ENCODE measurements around the gene ARID1A. TPM values are rescaled to one million over a fixed set of nuclear protein-coding genes. Genes with fewer than 3 reads are reported as not detected.

ARID1A gene
- total and polyA plus RNA-seq, 4 donors = 12.2 to 31.9 (median 20.2) TPM

DNA sequence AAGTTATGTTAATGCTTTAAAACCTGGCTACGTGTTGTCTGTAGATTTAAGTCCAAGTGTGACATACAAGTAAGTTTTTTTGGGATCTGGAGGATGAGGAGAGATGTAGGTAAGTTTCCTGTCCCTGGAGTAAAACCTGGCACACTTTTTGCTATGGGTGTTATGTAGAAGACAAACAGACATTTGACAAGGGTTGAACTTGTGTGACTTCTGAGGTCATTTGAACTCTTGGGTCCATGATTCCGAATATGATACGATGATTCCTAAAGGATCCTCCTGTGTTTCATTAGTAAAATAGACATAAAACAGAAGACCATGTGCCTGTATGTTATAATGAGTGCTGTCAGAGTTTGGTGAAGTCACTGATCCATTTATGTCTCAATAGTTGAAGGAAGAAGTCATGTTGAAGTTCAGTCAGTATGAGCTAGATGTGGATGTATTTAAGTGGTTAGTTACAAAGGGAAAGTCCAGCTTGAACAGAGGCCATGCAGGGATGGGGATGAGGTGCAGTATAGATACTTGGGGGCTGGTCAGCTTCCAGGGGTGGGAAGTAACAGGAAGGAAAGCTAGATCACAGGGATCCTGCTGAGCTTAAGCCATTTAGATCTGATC lies 44.3 kb downstream of the ARID1A start:
- no peaks in the 10 kb centered on the region for H3K9me3 ChIP-seq (ENCODE audit: control insufficient read depth in 4 of 4, low read length in 3 of 4)
- peak overlapping the region; percentile 27 to 72 for H3K27ac ChIP-seq (ENCODE audit: low read depth in 1 of 2, low read length in 2 of 2)
- H3K36me3 ChIP-seq (ENCODE audit: control insufficient read depth in 4 of 4, insufficient read depth in 3 of 4, low read depth in 1 of 4, low read length in 3 of 4) = peaks cover 0 to 27% (median 24%) of the 10 kb centered on the region in 4 donors
- no peak for DNase-seq (ENCODE audit: low spot score)
- H3K27me3 ChIP-seq (ENCODE audit: control insufficient read depth in 4 of 4, insufficient read depth in 4 of 4, low read length in 3 of 4) = no peaks in the 10 kb centered on the region
- WGBS = 58% methylated on average over 3 of the region's 3 CpGs
- TF ChIP-seq, protein P1, sequence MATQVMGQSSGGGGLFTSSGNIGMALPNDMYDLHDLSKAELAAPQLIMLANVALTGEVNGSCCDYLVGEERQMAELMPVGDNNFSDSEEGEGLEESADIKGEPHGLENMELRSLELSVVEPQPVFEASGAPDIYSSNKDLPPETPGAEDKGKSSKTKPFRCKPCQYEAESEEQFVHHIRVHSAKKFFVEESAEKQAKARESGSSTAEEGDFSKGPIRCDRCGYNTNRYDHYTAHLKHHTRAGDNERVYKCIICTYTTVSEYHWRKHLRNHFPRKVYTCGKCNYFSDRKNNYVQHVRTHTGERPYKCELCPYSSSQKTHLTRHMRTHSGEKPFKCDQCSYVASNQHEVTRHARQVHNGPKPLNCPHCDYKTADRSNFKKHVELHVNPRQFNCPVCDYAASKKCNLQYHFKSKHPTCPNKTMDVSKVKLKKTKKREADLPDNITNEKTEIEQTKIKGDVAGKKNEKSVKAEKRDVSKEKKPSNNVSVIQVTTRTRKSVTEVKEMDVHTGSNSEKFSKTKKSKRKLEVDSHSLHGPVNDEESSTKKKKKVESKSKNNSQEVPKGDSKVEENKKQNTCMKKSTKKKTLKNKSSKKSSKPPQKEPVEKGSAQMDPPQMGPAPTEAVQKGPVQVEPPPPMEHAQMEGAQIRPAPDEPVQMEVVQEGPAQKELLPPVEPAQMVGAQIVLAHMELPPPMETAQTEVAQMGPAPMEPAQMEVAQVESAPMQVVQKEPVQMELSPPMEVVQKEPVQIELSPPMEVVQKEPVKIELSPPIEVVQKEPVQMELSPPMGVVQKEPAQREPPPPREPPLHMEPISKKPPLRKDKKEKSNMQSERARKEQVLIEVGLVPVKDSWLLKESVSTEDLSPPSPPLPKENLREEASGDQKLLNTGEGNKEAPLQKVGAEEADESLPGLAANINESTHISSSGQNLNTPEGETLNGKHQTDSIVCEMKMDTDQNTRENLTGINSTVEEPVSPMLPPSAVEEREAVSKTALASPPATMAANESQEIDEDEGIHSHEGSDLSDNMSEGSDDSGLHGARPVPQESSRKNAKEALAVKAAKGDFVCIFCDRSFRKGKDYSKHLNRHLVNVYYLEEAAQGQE (IDR thresholded peaks at IDR 0.05) = no peak
- TF ChIP-seq, protein P2, sequence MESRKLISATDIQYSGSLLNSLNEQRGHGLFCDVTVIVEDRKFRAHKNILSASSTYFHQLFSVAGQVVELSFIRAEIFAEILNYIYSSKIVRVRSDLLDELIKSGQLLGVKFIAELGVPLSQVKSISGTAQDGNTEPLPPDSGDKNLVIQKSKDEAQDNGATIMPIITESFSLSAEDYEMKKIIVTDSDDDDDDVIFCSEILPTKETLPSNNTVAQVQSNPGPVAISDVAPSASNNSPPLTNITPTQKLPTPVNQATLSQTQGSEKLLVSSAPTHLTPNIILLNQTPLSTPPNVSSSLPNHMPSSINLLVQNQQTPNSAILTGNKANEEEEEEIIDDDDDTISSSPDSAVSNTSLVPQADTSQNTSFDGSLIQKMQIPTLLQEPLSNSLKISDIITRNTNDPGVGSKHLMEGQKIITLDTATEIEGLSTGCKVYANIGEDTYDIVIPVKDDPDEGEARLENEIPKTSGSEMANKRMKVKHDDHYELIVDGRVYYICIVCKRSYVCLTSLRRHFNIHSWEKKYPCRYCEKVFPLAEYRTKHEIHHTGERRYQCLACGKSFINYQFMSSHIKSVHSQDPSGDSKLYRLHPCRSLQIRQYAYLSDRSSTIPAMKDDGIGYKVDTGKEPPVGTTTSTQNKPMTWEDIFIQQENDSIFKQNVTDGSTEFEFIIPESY (IDR thresholded peaks at IDR 0.05) = no peak
- peak in 1 of 2 donors; percentile 16 for TF ChIP-seq JUND (IDR thresholded peaks at IDR 0.05)
- TF ChIP-seq FOXA1 (IDR thresholded peaks at IDR 0.05) = no peak
- no peak for TF ChIP-seq SP1 (IDR thresholded peaks at IDR 0.05)
- no peak for TF ChIP-seq GABPA (IDR thresholded peaks at IDR 0.05 in 1 of 2, conservative IDR thresholded peaks at IDR 0.05 in 1 of 2)
- TF ChIP-seq, protein P3, sequence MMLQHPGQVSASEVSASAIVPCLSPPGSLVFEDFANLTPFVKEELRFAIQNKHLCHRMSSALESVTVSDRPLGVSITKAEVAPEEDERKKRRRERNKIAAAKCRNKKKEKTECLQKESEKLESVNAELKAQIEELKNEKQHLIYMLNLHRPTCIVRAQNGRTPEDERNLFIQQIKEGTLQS (IDR thresholded peaks at IDR 0.05) = no peak
- no peak for TF ChIP-seq TAF1 (conservative IDR thresholded peaks at IDR 0.05)
- peak; percentile 36 to 50 for TF ChIP-seq HNF4A (conservative IDR thresholded peaks at IDR 0.05)
- TF ChIP-seq, protein P4, sequence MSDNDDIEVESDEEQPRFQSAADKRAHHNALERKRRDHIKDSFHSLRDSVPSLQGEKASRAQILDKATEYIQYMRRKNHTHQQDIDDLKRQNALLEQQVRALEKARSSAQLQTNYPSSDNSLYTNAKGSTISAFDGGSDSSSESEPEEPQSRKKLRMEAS (IDR thresholded peaks at IDR 0.05) = no peak
- TF ChIP-seq RXRA (IDR thresholded peaks at IDR 0.05) = peak; percentile 77 to 85
- TF ChIP-seq NR2F2 (IDR thresholded peaks at IDR 0.05) = no peak
- no peak overlapping the region for H3K4me3 ChIP-seq (ENCODE audit: low read depth in 1 of 3, low read length in 3 of 3)
- H3K4me1 ChIP-seq (ENCODE audit: control insufficient read depth in 4 of 4, insufficient read depth in 4 of 4, low read length in 3 of 4) = peaks cover 3 to 25% (median 16%) of the 10 kb centered on the region in 4 donors
- no peak overlapping the region for H3K9ac ChIP-seq (ENCODE audit: low read depth in 1 of 2, low read length in 2 of 2)

DNA sequence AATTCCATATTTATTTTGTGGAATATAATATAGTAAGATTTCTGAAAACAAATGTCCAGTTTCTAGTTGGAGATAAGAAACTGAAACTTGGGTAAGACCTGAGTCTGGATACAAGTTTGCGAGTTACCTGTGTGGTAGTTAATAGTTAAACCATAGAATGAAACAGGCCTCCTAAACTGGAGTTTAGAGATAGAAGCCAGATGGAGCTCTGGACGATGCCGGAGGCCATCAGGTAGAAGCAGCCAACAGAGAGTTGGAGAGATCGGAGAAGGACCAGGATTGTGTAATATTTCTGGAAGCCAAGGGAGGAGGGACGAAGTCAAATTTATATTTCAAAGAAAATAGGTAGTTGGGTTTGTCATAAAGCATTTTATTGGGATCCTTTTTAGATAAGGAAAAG lies 45.1 kb downstream of the ARID1A start:
- DNase-seq (ENCODE audit: low spot score) = no peak
- WGBS = 23% methylated on average over 5 of the region's 5 CpGs
- Histone ChIP-seq H3K27me3 (ENCODE audit: control insufficient read depth in 4 of 4, insufficient read depth in 4 of 4, low read length in 3 of 4) (no peaks in the 10 kb centered on the region), H3K4me1 (ENCODE audit: control insufficient read depth in 4 of 4, insufficient read depth in 4 of 4, low read length in 3 of 4) (peaks cover 3 to 25% (median 16%) of the 10 kb centered on the region in 4 donors), H3K27ac (ENCODE audit: low read depth in 1 of 2, low read length in 2 of 2) (peak overlapping the region; percentile 27 to 72), H3K36me3 (ENCODE audit: control insufficient read depth in 4 of 4, insufficient read depth in 3 of 4, low read depth in 1 of 4, low read length in 3 of 4) (peaks cover 0 to 27% (median 23%) of the 10 kb centered on the region in 4 donors), H3K9ac (ENCODE audit: low read depth in 1 of 2, low read length in 2 of 2) (no peak overlapping the region), H3K4me3 (ENCODE audit: low read depth in 1 of 3, low read length in 3 of 3) (no peak overlapping the region), H3K9me3 (ENCODE audit: control insufficient read depth in 4 of 4, low read length in 3 of 4) (no peaks in the 10 kb centered on the region)
- TF ChIP-seq HNF4A (conservative IDR thresholded peaks at IDR 0.05) = peak; percentile 13 to 50
- TF ChIP-seq JUND (IDR thresholded peaks at IDR 0.05) = peak in 1 of 2 donors; percentile 38
- TF ChIP-seq, protein P4 (IDR thresholded peaks at IDR 0.05) = peak; percentile 44
- peak; percentile 49 to 52 for TF ChIP-seq RAD21 (IDR thresholded peaks at IDR 0.05)
- peak in 1 of 2 donors; percentile 64 for TF ChIP-seq RXRA (IDR thresholded peaks at IDR 0.05)
- TF ChIP-seq, protein P1 (IDR thresholded peaks at IDR 0.05) = peak; percentile 26
- TF ChIP-seq NR2F2 (IDR thresholded peaks at IDR 0.05) = no peak
- TF ChIP-seq FOXA1 (IDR thresholded peaks at IDR 0.05) = peak; percentile 42
- no peak for TF ChIP-seq TAF1 (conservative IDR thresholded peaks at IDR 0.05)
- TF ChIP-seq GABPA (IDR thresholded peaks at IDR 0.05 in 1 of 2, conservative IDR thresholded peaks at IDR 0.05 in 1 of 2) = no peak
- peak; percentile 76 for TF ChIP-seq YY1 (IDR thresholded peaks at IDR 0.05)
- TF ChIP-seq, protein P5, sequence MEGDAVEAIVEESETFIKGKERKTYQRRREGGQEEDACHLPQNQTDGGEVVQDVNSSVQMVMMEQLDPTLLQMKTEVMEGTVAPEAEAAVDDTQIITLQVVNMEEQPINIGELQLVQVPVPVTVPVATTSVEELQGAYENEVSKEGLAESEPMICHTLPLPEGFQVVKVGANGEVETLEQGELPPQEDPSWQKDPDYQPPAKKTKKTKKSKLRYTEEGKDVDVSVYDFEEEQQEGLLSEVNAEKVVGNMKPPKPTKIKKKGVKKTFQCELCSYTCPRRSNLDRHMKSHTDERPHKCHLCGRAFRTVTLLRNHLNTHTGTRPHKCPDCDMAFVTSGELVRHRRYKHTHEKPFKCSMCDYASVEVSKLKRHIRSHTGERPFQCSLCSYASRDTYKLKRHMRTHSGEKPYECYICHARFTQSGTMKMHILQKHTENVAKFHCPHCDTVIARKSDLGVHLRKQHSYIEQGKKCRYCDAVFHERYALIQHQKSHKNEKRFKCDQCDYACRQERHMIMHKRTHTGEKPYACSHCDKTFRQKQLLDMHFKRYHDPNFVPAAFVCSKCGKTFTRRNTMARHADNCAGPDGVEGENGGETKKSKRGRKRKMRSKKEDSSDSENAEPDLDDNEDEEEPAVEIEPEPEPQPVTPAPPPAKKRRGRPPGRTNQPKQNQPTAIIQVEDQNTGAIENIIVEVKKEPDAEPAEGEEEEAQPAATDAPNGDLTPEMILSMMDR (IDR thresholded peaks at IDR 0.05; ENCODE audit: low read depth, low read length, missing input control) = no peak
